IMR-90 (cell line): ENCODE results near the gene WNT11.
"Not testable (repeated sequence)": the region's sequence is repeated elsewhere in the genome, so short reads cannot be mapped to it uniquely, and the experiment has no call there.

Source experiments
- CEBPB ChIP-seq: IDR thresholded peaks from 2 replicates; pipeline ENCODE4 v1.6.1; 2012; ENCODE audit warnings: low read depth, low read length, improper control_type of control experiment
- CTCF ChIP-seq: conservative IDR thresholded peaks from 2 replicates; pipeline ENCODE4 v1.5.1; 2012; ENCODE audit warnings: mild to moderate bottlenecking, low read depth, low read length, improper control_type of control experiment
- ELK1 ChIP-seq: fragments of 150-350 bp; IDR thresholded peaks from 2 replicates; pipeline ENCODE4 v1.6.1; 2016; ENCODE audit warnings: low read depth, mild to moderate bottlenecking, low read length, moderate library complexity, borderline replicate concordance
- MAFK ChIP-seq: IDR thresholded peaks from 2 replicates; pipeline ENCODE4 v1.6.1; 2012; ENCODE audit warnings: low read depth, low read length, improper control_type of control experiment
- POLR2A ChIP-seq: IDR thresholded peaks from 2 replicates; pipeline ENCODE4 v1.6.1; 2012; ENCODE audit warnings: mild to moderate bottlenecking, low read depth, low read length
- RCOR1 ChIP-seq: IDR thresholded peaks from 2 replicates; pipeline ENCODE4 v1.6.1; 2012; ENCODE audit warnings: mild to moderate bottlenecking, low read length, improper control_type of control experiment; ENCODE audit not compliant: insufficient replicate concordance

GRCh38 chr11:76198691-76199090 lies 7.6 kb downstream of the WNT11 start:
- TF ChIP-seq CTCF, ELK1, MAFK, POLR2A, RCOR1, CEBPB: not testable (repeated sequence)
